NCI-H187 (cell line): ENCODE data around the gene CGB2.

ENCODE experiments used
- DNase-seq, 2 experiments: peaks; one replicate each; lab custom pipeline; 2025; lab: John Stamatoyannopoulos, UW

Gene CGB2

GRCh38 chr19:49067554-49067953, 35.9 kb downstream of the CGB2 start:
- DNase-seq: no peak

GRCh38 chr19:49069026-49069425, 37.3 kb downstream of the CGB2 start:
- no peak for DNase-seq

GRCh38 chr19:49070416-49070815, 38.7 kb downstream of the CGB2 start:
- DNase-seq: no peak

- no peak for DNase-seq
These were observed 40.3 kb downstream of the CGB2 start for GRCh38 chr19:49071860-49072547.

- no peak for DNase-seq
These were observed 42.1 kb downstream of the CGB2 start for GRCh38 chr19:49073514-49074378.

GRCh38 chr19:49074869-49075268, 43.2 kb downstream of the CGB2 start:
- peak in 1 of 2 experiments; percentile 32 for DNase-seq

- no peak for DNase-seq
These were observed 48.7 kb downstream of the CGB2 start for GRCh38 chr19:49080392-49080791.

- DNase-seq: no peak
These were observed 49.6 kb downstream of the CGB2 start for GRCh38 chr19:49081273-49081672.
